ENCODE data around the gene AGAP2.

Gene AGAP2

DNA sequence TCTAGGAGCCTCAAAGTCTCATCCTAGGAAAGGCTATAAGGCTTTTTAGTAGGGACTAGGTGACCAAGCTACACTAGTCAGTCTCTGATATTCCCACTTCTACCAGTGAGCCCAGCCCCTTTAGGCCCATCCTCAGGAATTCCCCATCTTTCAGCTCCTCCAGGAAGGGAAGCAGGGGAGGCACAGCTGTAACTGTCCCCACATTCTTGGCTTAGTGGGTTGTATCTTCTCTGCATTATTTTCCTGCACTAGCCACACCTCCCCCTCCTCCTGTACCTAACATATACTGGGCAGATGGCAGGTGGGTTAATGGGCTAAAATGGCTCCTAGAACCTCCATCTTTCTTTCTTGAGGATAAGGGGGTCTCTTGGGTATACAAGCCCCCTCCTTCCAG lies 28.8 kb upstream of the AGAP2 start:
- no peak for DNase-seq

DNA sequence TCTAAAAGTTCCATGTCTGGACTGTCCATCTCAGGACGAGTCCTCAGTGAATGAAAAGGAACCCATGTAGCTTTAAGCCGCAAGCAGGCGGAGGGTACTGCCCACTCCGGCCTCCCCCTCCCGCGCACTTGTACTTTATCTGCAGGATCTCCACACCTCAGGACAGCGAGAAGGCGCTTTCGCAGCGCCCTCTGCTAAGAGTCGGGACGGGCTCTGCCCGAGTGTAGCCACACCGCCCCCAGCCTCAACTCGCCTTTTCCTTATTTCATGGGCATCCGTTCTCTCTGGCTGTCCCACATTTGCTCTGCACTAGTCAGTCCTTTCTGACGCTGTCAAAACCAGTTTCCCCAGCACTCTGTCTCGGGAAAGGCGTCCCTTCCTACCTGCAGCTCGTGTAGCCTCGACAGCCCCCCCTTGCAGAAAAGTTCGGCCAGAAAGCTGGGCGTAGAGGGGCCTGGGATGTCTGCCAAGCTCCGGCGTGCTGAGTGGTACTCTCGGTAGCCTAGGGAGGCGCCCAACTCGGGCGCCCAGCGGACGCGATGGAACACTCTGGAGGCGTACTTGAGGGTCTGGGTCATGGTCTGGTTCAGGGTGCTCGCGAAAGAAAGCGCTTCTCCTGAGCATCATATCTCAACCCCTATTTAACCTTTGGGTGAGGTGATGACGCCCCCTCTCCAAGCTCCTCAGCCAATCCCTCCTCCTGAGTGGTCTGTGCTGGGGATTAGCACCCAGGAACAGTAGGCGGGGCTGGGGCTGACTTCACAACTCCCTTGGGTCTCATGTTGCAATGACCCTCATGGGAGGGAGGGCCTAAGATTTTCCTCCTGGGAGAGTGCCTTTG lies 28.1 kb upstream of the AGAP2 start, which contains the start of gene CYP27B1:
Gene CYP27B1, minus strand, starts transcription at position 615 of the 841 bp plus-strand sequence. Its CDS starts 37 bp downstream, at position 578.
- no peak for DNase-seq

GRCh38 chr12:57765698-57766463 lies 27.3 kb upstream of the AGAP2 start:
- no peak for DNase-seq

GRCh38 chr12:57765003-57765697 lies 26.6 kb upstream of the AGAP2 start:
- no peak for DNase-seq

DNA sequence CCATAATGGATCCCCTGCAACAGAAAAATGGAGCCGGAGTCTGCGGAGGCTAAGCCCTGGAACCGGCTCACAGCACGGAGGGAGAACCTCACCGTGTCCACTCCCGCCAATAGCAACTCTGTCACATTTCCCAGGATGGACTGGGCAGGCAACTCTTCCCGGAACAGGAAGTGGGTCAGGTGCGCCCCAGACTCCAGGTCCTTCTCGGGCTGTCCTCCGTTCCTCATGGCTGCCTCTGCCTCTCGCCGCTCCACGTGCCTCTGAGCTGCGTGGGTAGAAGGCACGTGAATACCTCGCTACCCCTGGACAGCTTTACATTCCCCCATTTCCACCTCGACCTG lies 26.1 kb upstream of the AGAP2 start:
- no peak for DNase-seq

- no peak for DNase-seq
Observed at GRCh38 chr12:57763881-57764661, 25.5 kb upstream of the AGAP2 start.

DNA sequence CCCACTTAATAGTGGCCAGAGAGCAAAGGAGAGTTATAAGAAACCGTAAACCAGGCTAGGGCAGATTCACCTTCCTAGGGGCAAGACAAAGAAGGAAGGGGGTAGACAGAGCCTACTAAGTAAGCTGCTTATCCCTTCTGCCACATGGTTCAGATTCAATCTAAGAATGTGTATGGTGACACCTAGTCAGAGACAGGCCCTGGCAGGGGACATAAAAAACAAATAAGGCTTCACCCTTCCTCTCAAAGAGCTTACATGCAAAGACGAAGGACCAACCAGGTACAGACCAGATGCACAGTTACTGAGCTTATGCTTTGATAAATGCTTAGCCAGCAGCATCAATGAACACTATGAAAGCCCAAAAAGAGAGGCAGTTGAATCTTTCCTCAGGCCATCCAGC lies 23.9 kb upstream of the AGAP2 start:
- no peak for DNase-seq

GRCh38 chr12:57761391-57761998 lies 23.0 kb upstream of the AGAP2 start:
- DNase-seq: no peak

DNA sequence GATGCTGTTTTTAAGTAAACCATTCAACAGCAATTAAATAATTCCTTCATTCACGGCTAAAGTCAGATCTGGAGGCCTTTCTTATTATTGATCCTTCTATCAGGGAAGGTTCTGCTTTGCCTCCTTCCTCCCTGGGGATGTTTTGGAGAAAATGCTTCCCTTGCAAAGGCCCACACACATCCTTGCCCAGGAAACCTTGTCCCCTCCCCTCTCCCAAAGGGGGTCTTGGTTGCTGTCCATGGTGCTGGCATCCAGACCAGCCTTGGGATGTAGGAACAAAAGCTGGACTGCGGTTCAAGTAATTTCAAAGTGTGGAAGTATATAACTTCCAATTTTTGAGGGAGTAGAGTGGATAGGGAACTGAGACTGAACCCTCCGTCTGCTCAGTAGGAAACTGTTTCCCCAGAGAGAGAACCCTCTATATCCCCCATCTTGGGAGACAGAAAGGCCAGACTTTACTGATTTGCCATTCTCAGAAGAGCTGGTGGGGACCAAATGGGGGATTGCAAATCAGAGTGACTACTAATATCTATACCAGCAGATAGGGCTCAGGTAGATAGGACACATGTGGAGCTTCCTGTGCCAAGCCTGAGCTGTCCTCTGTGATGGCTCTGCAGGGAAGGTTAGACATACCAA lies 21.9 kb upstream of the AGAP2 start:
- DNase-seq: no peak

DNA sequence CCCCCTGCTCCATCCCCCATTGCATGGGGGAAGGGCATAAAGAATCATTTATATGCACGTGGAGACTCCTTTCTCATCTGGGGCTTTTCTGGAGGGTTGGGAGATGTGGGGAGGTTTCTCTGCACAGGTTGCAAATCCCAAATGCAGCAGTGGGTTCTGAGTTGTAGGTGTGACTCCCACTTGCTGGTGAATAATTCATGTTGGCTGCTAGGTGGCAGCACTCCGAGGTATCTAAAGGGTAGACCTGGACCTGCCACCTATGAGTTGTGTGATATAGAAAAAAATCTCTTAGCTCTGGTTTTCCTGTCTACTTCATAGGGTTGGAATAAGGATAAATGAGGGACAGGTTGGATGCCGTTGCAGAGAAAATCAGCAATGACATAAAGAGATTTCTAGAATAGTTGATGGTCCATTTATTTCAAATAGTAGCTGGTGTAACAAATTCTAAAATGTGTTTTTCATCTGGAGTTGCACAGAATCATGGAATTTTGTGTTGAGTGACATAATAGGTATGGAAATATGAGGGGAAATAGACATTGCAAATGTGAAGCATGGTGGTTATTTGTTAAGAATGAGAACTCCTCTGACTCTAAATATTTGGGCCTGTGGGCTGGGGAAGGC lies 20.9 kb upstream of the AGAP2 start:
- no peak for DNase-seq

- no peak for DNase-seq
Observed at GRCh38 chr12:57758552-57759359, 20.2 kb upstream of the AGAP2 start.

DNA sequence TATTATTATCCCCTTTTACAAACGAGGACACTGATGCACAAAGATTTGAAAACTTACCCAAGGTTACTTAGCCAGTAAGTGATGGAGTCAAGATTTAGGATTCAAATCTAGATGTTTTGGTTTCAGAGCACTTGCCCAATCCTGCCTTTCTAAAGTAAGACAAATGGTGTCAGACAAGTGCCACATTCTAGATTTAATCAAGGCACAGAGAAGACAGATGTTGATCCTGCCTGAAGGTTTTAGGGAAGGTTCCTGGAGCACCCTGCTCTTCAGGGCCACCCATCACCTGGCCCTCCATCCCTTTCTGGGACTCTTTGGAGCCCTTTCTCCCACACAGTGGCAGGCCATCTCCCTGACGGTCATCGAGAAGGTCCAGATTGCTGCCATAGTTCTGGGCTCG lies 19.2 kb upstream of the AGAP2 start:
- no peak for DNase-seq

GRCh38 chr12:57756406-57757341 lies 18.1 kb upstream of the AGAP2 start:
- DNase-seq: no peak

- DNase-seq: no peak
Observed at GRCh38 chr12:57755454-57756372, 17.2 kb upstream of the AGAP2 start.

- DNase-seq: no peak
Observed at GRCh38 chr12:57755194-57755453, 16.6 kb upstream of the AGAP2 start.

GRCh38 chr12:57754411-57755193 lies 16.1 kb upstream of the AGAP2 start, which contains the start of gene MARCHF9:
Gene MARCHF9, plus strand, starts transcription at chr12:57755103. Its CDS starts 426 bp downstream, at chr12:57755529.
- DNase-seq: peak; percentile 74

GRCh38 chr12:57753756-57754337 lies 15.3 kb upstream of the AGAP2 start:
- DNase-seq: no peak

Data from NCI-H1417 treated with DMSO at 0.1 percent for 48 hours (cell line).